GM23338 (cell line): ENCODE results near the gene PDK4.

Experiments
- CREB1 ChIP-seq: fragments of 250-450 bp; sonication (Bioruptor Pico); IDR thresholded peaks from 2 replicates; pipeline ENCODE4 v1.5.0; 2020; ENCODE audit warnings: low read depth, mild to moderate bottlenecking, moderate library complexity
- CTCF ChIP-seq, 2 experiments: fragments of 200-600 bp in 1 of 2; sonication (generic) in 1 of 2; conservative IDR thresholded peaks; 2 replicates each; pipeline versions ENCODE4 v1.5.1 to v1.6.1; 2016 to 2017; ENCODE audit warnings: antibody characterized with exemption in 2 of 2, low read depth in 2 of 2, mild to moderate bottlenecking in 2 of 2, moderate library complexity in 1 of 2
- POLR2AphosphoS5 ChIP-seq: IDR thresholded peaks from 2 replicates; pipeline ENCODE4 v1.6.1; 2016; ENCODE audit warnings: antibody characterized with exemption, low read depth
- REST ChIP-seq: IDR thresholded peaks from one replicate; pipeline ENCODE4 v1.6.1; 2018; ENCODE audit warnings: antibody characterized with exemption; ENCODE audit not compliant: unreplicated experiment
- ZNF331 ChIP-seq: fragments of 250-450 bp; sonication (Bioruptor Pico); IDR thresholded peaks from 2 replicates; pipeline ENCODE4 v1.5.0; 2020; ENCODE audit warnings: low read depth, mild to moderate bottlenecking, moderate library complexity

DNA sequence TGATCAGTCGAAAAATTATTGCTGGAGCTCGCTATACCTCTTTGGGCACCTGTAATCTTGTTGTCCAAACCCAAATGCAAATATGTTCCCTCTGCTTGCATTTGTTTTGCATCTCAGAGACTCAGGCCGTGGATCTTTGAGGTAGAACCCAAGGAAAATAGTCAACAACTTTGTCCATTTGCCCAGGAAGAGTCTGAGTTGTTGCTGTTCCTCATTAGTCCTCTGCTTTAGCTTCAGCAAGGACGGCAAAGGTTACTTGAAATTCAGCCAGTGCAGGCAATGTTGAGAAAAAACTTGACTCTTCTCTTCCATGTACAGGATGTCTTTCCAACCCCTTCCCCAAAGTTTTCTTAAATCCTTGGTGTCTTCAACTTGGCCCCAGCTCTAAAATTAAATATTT is 45.8 kb downstream of the PDK4 start:
- TF ChIP-seq CTCF (conservative IDR thresholded peaks at IDR 0.05; ENCODE audit: low read depth in 2 of 2) (no peak), POLR2AphosphoS5 (no peak), ZNF331 (CRISPR knock-in tag) (no peak), REST (no peak), CREB1 (no peak)
